Head of caudate nucleus (tissue), 42 donors: ENCODE results near the gene SAMD13.

Source experiments
- DNase-seq, 42 donors: peaks; one replicate each; pipeline versions ENCODE4 v3.0.0 to v3.0.0-alpha.2; 2020 to 2021; ENCODE audit warnings: mixed read lengths in 7 of 42
- intact Hi-C: fragments of 100-400 bp; cut with DNase I; formaldehyde crosslinking; loops from one replicate; pipeline ENCODE4 v1.15.0; 2022

Gene SAMD13

DNA sequence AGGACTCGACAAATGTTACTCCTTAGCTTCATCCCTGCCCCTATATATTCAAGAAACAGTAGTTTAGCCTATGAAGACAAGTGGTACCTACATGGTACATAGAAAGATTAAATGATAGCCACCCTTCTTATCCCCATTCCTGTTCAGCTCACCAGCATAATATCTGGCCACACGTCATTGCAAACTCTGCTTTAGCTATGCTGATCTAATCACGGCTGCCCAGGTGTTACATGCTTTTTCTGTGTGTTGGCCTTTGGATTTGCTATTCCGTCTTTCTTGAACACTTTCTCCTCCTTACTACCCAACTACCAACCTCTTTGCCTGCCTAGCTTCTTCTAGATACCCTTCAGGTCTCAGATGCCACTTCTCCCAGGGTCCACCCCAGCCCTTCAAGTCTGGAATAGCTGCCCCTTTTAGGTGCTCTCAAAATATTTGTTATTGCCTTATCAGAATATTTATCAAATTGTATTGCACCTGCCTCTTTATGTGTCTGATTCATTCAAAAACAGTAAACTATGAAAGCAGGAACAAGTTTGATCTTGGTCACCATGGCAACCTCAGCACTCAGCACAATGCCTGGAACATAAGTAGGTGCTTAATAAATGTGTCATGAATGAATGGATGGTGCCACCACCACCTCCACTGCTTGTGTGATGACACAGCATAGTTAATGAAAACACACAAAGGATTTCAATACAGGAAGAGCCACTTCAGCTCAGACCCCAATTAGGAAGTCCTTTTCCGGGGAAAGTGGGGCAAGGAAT lies 85.4 kb downstream of the SAMD13 start:
- peak in 14 of 42 donors; percentile 16 to 61 (median 33) for DNase-seq

DNA sequence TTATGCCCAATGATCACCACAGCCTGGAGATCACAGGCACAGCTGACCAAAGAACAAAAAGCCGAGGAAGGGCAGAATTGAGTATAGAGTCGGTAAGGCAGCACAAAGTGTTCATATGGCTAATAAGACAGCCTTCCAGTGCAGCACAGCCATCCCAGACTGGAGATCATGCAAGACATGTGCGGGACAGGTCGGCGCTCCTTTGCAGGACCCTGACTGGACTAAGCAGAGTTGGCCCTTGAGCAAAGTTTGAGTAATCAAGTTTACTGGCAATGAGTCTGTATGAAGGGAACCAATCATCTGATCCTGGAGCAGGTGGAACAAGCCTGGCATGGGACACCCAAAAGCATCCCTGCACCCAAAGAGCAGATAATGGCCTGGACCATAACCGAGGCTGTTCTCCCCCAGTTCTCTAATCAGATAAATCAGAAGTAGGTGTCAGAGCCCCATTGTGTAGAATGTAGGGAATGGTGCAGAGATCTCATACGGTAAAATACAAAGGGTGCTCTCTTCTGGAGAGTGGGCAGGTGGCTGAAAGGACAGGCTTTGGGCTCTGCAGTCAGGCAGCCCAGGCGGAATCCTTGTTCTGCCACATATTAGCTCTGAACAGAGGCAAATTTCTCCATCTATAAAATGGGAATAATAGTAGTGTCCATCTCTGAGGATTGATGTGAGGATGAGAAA lies 86.1 kb downstream of the SAMD13 start:
- intact Hi-C loops = no loop called here

More for the DNA sequence above, 85.4 kb downstream of the SAMD13 start:
- intact Hi-C loops = no loop called here

GRCh38 chr1:84390226-84390625 lies 88.7 kb downstream of the SAMD13 start:
- no peak for DNase-seq
- intact Hi-C loops = no loop called here

More for the DNA sequence above, 86.1 kb downstream of the SAMD13 start:
- peak in 10 of 42 donors; percentile 28 to 67 (median 38) for DNase-seq

GRCh38 chr1:84398175-84399155 lies 97.0 kb downstream of the SAMD13 start, which contains the start of gene DNASE2B:
Gene DNASE2B, plus strand, starts transcription at chr1:84398484. Its CDS starts 81 bp downstream, at chr1:84398565.
- intact Hi-C loops = no loop called here
- no peak for DNase-seq
